Adipose tissue (tissue), 3 donors: ENCODE measurements around the gene RXFP4. TPM values are rescaled to one million over a fixed set of nuclear protein-coding genes. Genes with fewer than 3 reads are reported as not detected.
"Not testable (repeated sequence)": the region's sequence is repeated elsewhere in the genome, so short reads cannot be mapped to it uniquely, and the experiment has no call there.

Experiments used
- H3K27ac ChIP-seq: one replicate; pipeline ENCODE4 v1.5.1; 2013; ENCODE audit warnings: low read depth, low read length
- WGBS, 3 donors: extraction: QIAGEN DNeasy Blood & Tissue Kit; methylation state at CpG; one replicate each; pipeline ENCODE4 v1.1.7; 2013; 5-methylcytosine and 5-hydroxymethylcytosine counted together
- polyA plus RNA-seq, 3 donors: library from polyadenylated mRNA; stranded (reverse); fragments of 200-250 nt; gene quantifications; one replicate each; pipeline ENCODE4 v1.2.3, GENCODE V29; 2013
- donor health status: healthy with polysubstance abuse.
- donor health status: Bipolar disorder and iron deficiency.
- donor health status: healthy.

RXFP4 gene
- polyA plus RNA-seq, 3 donors = 0.07 TPM; not detected in 2

DNA sequence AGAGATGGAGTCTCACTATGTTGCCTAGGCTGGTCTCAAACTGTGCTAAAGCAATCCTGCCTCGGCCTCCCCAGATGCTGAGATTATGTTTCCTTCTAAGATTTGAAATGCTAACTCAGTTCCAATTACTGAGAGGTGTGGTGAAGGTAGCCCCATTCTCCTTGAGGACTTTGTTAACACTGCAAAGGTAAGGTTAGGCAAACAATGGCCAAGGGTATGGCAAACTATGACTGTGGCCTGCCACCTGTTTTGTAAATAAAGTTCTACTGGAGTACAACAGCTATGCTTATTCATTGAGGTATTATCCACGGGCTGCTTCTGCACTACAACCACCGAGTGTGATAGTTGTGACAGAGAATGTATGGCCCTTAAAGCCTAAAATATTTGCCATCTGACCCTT is 20.7 kb upstream of the RXFP4 start:
- WGBS, 3 donors = 91 to 96% (median 96%) methylated on average over 3 of the region's 3 CpGs

DNA sequence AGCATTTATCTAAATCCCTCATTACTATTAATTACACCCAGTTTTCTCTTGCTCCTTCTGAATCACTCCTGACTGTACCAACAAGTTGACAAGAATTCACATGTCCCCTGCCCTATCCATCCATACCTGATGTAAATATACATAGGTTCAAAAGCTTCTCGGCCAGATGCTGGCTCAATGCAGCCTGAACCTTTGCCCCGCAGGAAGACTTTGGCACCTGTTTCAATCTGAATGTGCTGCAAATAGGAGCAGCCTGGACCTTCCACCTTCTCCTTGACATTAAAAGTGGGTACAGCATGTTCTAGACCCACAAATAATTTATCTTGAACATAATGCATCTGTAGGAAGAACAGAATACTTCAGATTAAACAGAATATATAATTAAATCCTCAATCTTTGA is 15.9 kb upstream of the RXFP4 start:
- WGBS, 3 donors = 94 to 97% (median 96%) methylated on average over 2 of the region's 2 CpGs
- H3K27ac ChIP-seq = no peak overlapping the region

More for the DNA sequence above, 20.7 kb upstream of the RXFP4 start:
- H3K27ac ChIP-seq = no peak overlapping the region

DNA sequence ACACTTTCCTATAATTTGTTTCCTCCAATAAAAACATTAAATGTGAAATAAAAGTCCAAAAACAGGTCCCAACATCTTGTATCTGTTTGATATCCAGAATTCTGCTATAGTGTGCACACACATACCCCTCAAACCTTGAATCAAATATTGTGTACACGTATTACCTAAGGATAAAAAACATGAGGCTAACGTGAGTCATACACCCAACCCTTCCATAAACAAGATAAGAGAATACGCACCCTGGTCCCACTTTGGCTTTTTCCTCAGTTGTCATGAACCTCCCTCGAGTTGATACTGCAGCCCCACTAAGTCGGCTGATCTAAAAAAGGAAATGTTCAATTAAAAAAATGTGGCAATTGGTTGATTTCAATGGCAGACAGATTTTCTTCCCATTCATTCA is 12.4 kb upstream of the RXFP4 start:
- 56 to 73% (median 68%) methylated on average over 5 of the region's 5 CpGs for WGBS, 3 donors
- H3K27ac ChIP-seq = no peak overlapping the region

DNA sequence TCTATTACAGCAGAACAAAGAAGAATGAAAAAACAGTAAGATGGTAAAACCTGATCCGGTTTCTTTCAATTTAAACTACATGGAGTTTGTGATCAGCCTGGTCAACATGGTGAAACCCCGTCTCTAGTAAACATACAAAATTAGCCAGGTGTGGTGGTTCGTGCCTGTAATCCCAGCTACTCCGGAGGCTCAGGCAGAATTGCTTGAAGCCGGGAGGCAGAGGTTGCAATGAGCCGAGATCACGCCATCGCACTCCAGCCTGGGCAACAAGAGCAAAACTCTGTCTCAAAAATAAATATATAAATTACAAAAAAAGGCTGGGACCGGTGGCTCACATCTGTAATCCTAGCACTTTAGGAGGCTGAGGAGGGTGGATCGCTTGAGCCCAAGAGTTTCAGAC is 10.7 kb upstream of the RXFP4 start:
- not testable (repeated sequence) for H3K27ac ChIP-seq
- WGBS, 3 donors = 46 to 83% (median 73%) methylated on average over 10 of the region's 10 CpGs

DNA sequence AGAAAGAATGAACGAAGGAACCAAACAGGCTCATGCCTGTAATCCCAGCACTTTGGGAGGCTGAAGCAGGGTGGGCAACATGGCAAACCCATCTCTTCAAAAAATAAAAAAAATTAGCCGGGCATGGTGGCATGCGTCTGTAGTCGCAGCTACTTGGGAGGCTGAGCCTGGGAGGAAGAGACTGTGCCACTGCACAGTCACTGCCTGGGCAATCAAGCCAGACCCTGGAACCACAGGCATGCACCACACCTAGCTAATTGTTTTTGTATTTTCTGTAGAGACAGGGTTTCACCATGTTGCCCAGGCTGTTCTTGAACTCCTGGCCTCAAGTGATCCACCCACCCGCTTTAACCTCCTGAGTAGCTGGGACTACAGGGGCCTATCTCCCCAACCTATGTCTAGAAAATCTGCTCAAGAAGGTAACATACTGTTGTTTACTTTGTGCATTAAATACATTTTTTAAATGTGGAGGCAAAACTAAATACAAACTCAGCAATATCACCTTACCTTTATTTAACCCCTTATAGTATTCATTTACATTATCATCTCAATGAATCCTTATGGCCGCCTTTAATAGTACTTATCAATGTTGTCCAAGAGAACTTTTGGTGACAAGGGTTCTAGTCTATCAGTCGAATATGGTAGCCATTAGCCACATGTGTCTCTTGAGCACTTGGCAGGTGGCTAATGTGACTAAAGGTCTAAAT is 10.0 kb upstream of the RXFP4 start:
- no peak overlapping the region for H3K27ac ChIP-seq
- WGBS, 3 donors = 53 to 73% (median 68%) methylated on average over 7 of the region's 7 CpGs

DNA sequence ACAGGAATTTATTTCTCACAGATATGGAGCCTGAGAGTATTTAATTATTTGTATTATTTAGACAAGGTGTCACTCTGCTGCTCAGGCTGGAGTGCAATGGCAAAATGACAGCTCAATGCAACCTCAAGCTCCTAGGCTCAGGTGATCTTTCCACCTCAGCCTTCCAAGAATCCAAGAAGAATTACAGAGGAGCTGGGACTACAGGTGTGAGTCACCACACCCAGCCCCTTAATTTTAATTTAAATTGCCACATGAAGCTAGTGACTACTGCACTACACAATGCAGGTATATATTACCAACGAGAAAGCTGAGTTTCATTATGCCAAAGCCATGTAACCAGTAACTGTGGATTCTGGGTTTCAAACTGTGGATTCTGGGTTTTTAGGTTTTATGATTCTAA is 9.4 kb upstream of the RXFP4 start:
- 38 to 60% (median 47%) methylated on average over 1 of the region's 1 CpG for WGBS, 3 donors
- no peak overlapping the region for H3K27ac ChIP-seq

DNA sequence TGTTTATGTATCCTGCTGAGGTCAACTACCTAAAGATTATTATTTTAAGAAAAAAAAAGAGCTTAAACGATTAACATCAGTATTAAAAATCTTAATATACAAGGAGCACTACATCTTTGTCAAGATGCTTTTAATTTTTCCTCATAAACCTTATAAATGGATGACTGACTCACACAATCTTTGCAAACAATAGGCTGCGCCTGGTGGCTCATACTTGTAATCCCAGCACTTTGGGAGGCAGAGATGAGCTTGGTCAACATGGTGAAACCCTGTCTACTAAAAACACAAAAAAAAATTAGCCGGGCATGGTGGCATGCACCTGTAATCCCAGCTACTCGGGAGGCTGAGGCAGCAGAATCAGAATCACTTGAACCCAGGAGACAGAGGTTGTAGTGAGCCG is 9.0 kb upstream of the RXFP4 start:
- H3K27ac ChIP-seq = no peak overlapping the region
- 66 to 81% (median 80%) methylated on average over 5 of the region's 5 CpGs for WGBS, 3 donors

DNA sequence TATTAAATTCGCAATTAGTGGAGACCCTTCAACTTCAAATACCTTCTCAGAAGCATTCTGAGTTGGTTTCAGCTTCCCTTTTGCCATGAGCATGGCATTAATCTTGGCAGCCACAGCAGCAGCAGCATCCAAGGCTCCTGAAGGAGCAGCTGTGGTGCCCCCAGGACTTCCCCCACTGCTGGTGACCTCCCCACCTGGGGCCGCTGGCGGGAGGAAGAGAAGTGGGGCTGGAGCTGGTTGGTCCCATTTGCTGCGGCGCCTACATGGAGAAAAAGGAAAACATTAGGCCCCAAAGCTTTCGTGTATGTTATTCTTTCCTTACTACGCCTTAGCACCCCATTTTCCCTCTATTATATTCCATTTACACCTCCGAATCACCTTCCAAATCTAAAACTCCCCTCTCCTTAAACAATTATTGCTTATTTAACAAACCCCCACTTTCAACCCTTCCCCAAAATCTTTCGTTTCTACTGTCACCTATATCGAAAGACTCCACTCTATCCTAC is 7.8 kb upstream of the RXFP4 start:
- H3K27ac ChIP-seq = peak overlapping the region; percentile 95
- WGBS, 3 donors = 4 to 8% (median 8%) methylated on average over 10 of the region's 10 CpGs

DNA sequence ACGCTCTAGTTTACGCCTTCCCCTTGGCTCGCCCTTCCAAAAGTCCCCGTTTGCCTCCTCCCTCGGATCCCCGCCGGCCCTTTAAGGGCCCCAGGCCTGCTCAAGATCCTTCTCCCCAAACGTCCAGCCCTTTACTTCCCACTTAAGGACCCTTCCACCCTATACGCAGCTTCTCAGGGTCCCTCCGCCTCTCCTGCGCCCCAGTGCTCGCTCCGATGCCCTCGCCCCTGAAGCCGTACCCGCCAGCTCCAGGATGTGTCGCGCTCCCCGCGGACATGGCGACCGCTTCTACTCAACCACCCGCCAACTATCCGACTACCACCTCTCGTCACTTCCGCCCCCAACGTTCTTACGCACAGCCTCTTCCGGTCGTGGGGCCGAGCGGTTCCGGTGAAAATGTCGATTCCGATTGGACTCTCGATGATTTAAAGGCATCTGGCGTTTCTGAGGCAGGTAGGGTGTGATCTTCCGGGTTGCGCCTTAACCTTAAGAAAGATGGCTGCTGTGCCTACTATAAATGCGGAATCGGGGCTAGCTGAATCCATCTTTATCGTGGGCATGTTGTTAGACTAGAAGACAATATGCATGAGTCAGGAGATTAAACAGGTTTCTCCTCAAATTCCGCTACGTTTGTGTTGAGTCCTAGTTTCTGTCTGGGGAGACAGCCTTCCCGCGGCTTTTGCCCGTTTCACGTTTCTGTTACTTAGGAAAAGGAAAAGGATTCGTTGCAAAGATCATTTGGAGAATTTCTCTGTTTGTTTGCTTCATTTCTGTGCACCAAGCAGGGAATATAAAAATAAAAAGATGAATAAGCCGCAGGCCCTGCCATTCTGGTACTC is 7.1 kb upstream of the RXFP4 start, which contains the start of gene KHDC4:
TSS of gene KHDC4 (minus strand) at position 317 of the 839 bp plus-strand sequence. CDS start at position 277, 40 bp downstream.
- H3K27ac ChIP-seq = peak within 1 kb of the TSS; percentile 95
- WGBS, 3 donors = 1% methylated on average over 50 of the region's 50 CpGs

DNA sequence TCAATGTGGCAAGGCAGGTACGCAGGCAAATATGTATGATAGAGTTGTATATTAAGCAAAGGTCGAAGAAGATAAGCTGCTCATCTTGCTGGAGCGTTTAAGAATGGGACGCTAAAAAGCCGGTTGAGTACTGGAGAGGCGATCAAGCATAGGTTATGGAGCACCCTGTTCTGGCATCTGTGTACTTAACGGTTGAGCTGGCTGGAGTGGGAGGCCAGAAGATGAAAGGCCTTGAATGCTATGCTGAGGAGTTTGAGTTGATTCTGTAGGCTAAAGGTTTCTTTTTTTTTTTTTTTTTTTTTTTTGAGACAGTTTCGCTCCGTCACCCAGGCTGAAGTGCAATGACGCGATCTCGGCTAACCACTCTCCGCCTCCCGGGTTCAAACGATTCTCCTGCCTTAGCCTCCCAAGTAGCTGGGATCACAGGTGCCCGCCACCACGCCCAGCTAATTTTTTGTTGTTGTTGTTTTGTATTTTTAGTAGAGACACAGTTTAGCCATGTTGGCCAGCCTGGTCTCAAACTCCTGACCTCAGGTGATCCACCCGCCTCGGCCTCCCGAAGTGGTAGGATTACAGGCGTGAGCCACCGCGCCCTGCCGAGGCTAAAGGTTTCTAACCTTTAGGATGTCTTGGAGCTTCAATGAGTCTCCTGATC is 6.4 kb upstream of the RXFP4 start:
- 71 to 87% (median 85%) methylated on average over 22 to 24 of the region's 24 CpGs for WGBS, 3 donors
- H3K27ac ChIP-seq = peak overlapping the region; percentile 9

DNA sequence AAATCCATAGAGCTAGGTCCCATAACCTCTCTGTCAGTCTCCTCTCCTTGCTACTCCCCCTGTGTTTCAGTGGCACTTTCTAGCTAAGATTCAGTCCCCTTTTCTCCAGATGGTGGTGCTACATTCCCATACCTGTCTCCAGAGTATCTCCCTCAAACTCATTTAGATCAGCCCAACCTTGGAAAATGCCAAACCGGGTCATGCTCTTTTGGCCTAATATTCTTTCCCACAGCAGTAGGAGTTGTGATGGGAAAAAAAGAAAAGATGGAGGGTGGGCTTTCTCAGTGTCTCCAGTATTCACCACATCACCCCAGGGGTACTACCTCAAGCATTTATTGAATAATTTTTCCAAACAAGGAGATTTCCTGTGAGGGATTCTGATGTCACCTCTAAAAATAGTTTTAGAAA is 3.2 kb upstream of the RXFP4 start:
- no peak overlapping the region for H3K27ac ChIP-seq
- whole genome bisulfite sequencing, 3 donors = 0% methylated on average over 1 of the region's 1 CpG

DNA sequence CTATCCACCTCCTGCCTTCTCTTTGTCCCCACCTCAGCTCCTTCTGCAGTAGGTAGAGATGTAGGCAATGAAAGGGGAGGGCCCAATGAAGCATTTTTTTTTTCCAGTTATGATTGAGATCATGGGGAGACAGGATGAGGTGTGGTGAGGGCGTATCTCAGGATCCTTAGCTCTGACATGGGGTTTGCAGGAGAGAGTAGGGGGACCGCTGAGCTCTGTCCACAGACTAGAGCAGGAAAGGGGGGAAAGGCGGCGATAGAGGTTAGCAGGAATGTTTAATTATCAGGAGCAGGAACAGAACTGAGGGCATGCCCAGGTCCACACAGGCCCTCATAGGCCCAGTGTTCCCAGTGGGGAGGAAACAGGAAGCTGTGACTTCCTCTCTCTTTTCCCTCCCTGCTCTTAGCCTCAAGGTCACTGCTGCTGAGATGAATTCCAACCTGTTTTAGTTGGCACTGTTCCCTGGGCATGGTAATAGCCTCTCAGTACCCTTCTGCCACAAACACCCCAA is 901 bp upstream of the RXFP4 start:
- WGBS, 3 donors = 32 to 44% (median 34%) methylated on average over 4 of the region's 4 CpGs
- no peak overlapping the region for H3K27ac ChIP-seq

DNA sequence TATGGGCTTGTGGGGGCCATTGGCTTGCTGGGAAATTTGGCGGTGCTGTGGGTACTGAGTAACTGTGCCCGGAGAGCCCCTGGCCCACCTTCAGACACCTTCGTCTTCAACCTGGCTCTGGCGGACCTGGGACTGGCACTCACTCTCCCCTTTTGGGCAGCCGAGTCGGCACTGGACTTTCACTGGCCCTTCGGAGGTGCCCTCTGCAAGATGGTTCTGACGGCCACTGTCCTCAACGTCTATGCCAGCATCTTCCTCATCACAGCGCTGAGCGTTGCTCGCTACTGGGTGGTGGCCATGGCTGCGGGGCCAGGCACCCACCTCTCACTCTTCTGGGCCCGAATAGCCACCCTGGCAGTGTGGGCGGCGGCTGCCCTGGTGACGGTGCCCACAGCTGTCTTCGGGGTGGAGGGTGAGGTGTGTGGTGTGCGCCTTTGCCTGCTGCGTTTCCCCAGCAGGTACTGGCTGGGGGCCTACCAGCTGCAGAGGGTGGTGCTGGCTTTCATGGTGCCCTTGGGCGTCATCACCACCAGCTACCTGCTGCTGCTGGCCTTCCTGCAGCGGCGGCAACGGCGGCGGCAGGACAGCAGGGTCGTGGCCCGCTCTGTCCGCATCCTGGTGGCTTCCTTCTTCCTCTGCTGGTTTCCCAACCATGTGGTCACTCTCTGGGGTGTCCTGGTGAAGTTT is 550 bp downstream of the RXFP4 start:
- H3K27ac ChIP-seq = no peak overlapping the region
- 71 to 86% (median 74%) methylated on average over 29 of the region's 29 CpGs for WGBS, 3 donors

DNA sequence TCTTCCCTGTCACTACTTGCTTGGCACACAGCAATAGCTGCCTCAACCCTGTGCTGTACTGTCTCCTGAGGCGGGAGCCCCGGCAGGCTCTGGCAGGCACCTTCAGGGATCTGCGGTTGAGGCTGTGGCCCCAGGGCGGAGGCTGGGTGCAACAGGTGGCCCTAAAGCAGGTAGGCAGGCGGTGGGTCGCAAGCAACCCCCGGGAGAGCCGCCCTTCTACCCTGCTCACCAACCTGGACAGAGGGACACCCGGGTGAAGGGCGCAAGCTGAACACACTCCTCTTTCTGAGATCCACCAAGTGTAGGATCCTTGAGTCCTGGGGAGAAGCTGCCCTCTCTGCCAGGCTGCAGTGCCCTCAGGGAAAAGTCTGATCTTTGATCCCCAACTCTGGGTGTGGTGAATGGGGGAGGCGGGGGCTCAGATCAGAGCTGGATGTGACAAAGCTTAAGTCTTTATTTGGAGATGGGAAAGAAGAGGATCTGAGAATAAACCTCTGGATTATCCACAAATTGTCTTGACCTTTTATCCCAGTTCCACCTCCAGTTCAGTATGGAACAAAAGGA is 1.2 kb downstream of the RXFP4 start:
- 81 to 83% (median 83%) methylated on average over 11 of the region's 11 CpGs for WGBS, 3 donors
- H3K27ac ChIP-seq = no peak overlapping the region

DNA sequence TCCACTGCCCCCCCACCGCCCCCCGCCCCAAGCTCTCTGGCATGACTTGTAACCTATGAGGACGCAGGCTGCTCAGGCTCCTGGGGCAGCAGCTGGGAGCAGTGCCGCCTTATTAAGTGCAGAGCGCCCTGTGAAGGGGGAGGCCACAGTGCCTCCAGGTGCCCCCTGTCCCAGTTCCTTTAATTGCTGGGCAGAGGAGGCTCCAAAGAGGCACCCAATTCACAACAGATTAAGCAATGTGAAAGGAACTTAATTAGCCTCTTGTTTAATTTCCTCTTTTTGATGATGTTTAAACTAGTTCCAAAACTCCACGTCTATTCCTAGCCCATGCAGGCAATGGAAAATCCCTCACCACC is 3.0 kb downstream of the RXFP4 start:
- no peak overlapping the region for H3K27ac ChIP-seq
- WGBS, 3 donors = 36 to 72% (median 36%) methylated on average over 6 of the region's 6 CpGs

DNA sequence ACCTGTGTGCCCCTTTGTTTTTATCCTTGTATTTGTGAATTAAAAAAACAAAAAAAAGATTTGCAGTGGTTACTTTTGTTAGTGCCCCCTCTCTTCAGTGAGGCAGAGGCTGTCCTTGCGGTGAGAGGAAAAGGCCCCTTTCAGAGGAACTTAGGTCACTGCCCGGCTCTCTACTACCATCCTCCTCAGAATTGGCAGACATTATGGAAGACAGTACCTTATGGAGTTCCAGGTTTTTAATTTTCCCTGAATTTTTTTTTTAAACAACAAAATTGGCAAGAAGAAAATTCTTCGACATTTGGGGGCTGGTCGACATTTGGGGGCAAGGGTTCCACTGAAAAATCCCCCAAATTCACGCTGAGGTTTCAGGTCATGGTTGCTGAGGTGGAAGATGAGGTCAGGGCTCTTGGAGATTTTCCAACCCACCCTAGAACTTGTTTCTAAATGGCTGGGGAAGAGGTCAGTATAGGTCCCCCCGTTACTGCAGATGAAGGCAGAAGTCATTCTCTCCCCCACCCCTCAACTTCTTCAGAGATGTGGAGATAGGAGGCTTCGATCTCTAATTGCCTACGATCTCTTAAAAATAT is 5.3 kb downstream of the RXFP4 start:
- H3K27ac ChIP-seq = no peak overlapping the region
- WGBS, 3 donors = 68 to 87% (median 72%) methylated on average over 8 of the region's 8 CpGs

DNA sequence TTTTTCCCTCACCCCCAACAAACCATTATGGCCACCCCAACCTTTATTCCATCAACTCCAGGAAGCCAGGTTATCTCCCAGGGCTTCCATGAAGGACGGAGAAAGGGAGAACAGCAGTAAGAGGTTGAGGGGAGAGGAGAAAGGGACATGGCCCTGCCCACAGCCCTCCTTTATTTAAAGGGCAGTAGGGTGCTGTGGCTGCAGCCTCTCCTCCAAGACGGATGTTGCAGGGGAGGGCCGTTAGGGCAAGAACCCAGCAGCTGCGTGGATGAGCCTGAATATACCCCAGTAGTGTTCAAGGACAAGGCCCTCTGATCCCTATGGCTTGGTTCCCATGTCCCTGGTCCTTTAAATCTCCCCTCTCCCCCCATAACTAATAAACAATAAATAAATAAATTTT is 5.9 kb downstream of the RXFP4 start:
- 63 to 76% (median 76%) methylated on average over 4 of the region's 4 CpGs for WGBS, 3 donors
- no peak overlapping the region for H3K27ac ChIP-seq

DNA sequence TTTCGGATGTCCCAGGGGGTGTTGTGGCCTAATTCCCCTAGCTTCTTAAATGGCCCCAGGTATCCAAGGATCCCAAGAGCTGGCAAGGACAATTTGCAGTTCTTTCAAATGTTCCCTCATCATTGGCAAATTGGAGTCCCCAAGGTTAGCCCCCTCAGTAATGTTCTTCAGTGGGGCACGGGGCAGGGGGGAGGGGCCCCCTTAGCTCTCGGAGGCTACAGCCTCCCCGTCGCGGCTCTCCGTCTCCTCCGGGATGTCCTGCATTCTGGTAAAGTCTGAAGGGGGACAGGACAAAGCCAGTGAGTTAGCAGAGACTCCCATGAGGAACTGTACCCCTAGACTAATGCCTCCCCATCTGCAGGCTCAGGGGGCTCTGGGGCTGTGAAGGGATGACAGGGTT is 6.3 kb downstream of the RXFP4 start:
- 84 to 93% (median 90%) methylated on average over 8 of the region's 8 CpGs for WGBS, 3 donors
- no peak overlapping the region for H3K27ac ChIP-seq
